AG04449 (cell line): ENCODE data around the gene SLC30A7.

Source experiments
- CTCF ChIA-PET: fragments of 350-600 bp; formaldehyde crosslinking; extraction: SDS; loops from one replicate; lab custom pipeline; 2021; ENCODE audit warnings: antibody characterized with exemption; lab: Yijun Ruan, JAX
- POLR2A ChIA-PET: fragments of 400-600, 350-600 bp; formaldehyde crosslinking; extraction: SDS; loops from one replicate; lab custom pipeline; 2020; ENCODE audit warnings: antibody characterized with exemption, inconsistent platforms; lab: Yijun Ruan, JAX
- DNase-seq: peaks from one replicate; pipeline ENCODE4 v3.0.0-alpha.2; 2010; ENCODE audit warnings: low read depth, low spot score
- H3K4me3 ChIP-seq: 2 replicates; pipeline ENCODE4 v1.5.1; 2011; ENCODE audit warnings: low read depth, mild to moderate bottlenecking, control low read depth, low read length
- CTCF ChIP-seq: IDR thresholded peaks from one replicate; pipeline ENCODE4 v1.5.1; 2011; ENCODE audit warnings: mild to moderate bottlenecking, moderate library complexity, low read length, control low read depth, inconsistent platforms; ENCODE audit not compliant: insufficient read depth; ENCODE audit errors: missing control alignments

The SLC30A7 gene

GRCh38 chr1:101022294-101022693, 126.4 kb downstream of the SLC30A7 start:
- ChIA-PET POLR2A (no interaction called here), CTCF (interaction anchor here (2.4 kb wide), 1 partner anchor 266 kb away, joined by 14 read pairs; no protein-coding TSS in a partner anchor)
- no peak for DNase-seq
- TF ChIP-seq CTCF = no peak
- H3K4me3 ChIP-seq = no peak overlapping the region

GRCh38 chr1:101025283-101025656, 129.4 kb downstream of the SLC30A7 start:
- TF ChIP-seq CTCF = no peak
- no peak for DNase-seq
- peak overlapping the region; percentile 79 for H3K4me3 ChIP-seq
- ChIA-PET CTCF (interaction anchor here (1.5 to 3.0 kb wide), 2 partner anchors 214 to 263 kb away, joined by 8 to 18 read pairs; no protein-coding TSS in a partner anchor), POLR2A (no interaction called here)

- CTCF ChIA-PET = interaction anchor here (1.5 to 3.0 kb wide), 2 partner anchors 213 to 262 kb away, joined by 8 to 18 read pairs; no protein-coding TSS in a partner anchor
- no peak for TF ChIP-seq CTCF
- peak; percentile 59 for DNase-seq
- peak within 1 kb of the TSS; percentile 79 for H3K4me3 ChIP-seq
- POLR2A ChIA-PET = no interaction called here
These were observed 130.0 kb downstream of the SLC30A7 start, which contains the start of gene DPH5 for GRCh38 chr1:101025657-101026429. TSS of gene DPH5 (minus strand) at chr1:101025784. CDS start at chr1:101025443, 341 bp downstream.

GRCh38 chr1:101026430-101026788, 130.5 kb downstream of the SLC30A7 start:
- TF ChIP-seq CTCF = no peak
- peak overlapping the region; percentile 79 for H3K4me3 ChIP-seq
- no peak for DNase-seq
- ChIA-PET CTCF (interaction anchor here (1.7 to 3.0 kb wide), 2 partner anchors 213 to 262 kb away, joined by 5 to 18 read pairs; no protein-coding TSS in a partner anchor), POLR2A (no interaction called here)

- no peak overlapping the region for H3K4me3 ChIP-seq
- ChIA-PET POLR2A (no interaction called here), CTCF (interaction anchor here (1.1 to 1.7 kb wide), 3 partner anchors 10 to 261 kb away, joined by 4 to 7 read pairs (median 5); no protein-coding TSS in a partner anchor)
- DNase-seq = no peak
- no peak for TF ChIP-seq CTCF
These were observed 131.4 kb downstream of the SLC30A7 start for GRCh38 chr1:101027194-101027772.

- ChIA-PET POLR2A (no interaction called here), CTCF (interaction anchor here (1.7 kb wide), 1 partner anchor 210 kb away, joined by 7 read pairs; no protein-coding TSS in a partner anchor)
- DNase-seq = no peak
- no peak for TF ChIP-seq CTCF
- H3K4me3 ChIP-seq = no peak overlapping the region
These were observed 132.6 kb downstream of the SLC30A7 start for GRCh38 chr1:101028466-101028865.
